H1 (cell line): ENCODE data around the gene IQCN. TPM values are rescaled to one million over a fixed set of nuclear protein-coding genes. Genes with fewer than 3 reads are reported as not detected.

Experiments used
- CTCF ChIA-PET: fragments of 300-600 bp; sonication (Branson Sonifier 250); formaldehyde crosslinking; loops from one replicate; lab custom pipeline; 2021; ENCODE audit not compliant: partially characterized antibody; lab: Charles Lee
- POLR2A ChIA-PET: fragments of 300-600 bp; sonication (Branson Sonifier 250); formaldehyde crosslinking; loops from one replicate; lab custom pipeline; 2021; ENCODE audit warnings: inconsistent platforms; ENCODE audit not compliant: partially characterized antibody; lab: Charles Lee
- DNase-seq, 2 experiments: peaks; one replicate each; pipeline versions ENCODE4 v3.0.0 to v3.0.0-alpha.2; 2010 to 2022; ENCODE audit warnings: low spot score in 2 of 2, low read depth in 1 of 2, mixed read lengths in 1 of 2
- FAIRE-seq: peaks from 2 replicates; lab custom pipeline; 2011; peaks lifted over from hg19 to GRCh38; lab: Jason Lieb, UNC
- H2AFZ ChIP-seq: 2 replicates; pipeline ENCODE4 v1.8.1; 2012; ENCODE audit warnings: low read length, inconsistent platforms
- H2AK5ac ChIP-seq: 2 replicates; pipeline ENCODE4 v1.6.1; 2013; ENCODE audit warnings: low read depth, low read length
- H2BK120ac ChIP-seq: replicated peaks from 2 replicates; pipeline ENCODE3; 2013; ENCODE audit warnings: low read depth, low read length, inconsistent platforms
- H2BK12ac ChIP-seq: 2 replicates; pipeline ENCODE4 v1.6.1; 2013; ENCODE audit warnings: low read depth, low read length
- H2BK15ac ChIP-seq: 2 replicates; pipeline ENCODE4 v1.6.1; 2013; ENCODE audit warnings: low read length
- H2BK20ac ChIP-seq: 2 replicates; pipeline ENCODE4 v1.6.1; 2013; ENCODE audit warnings: low read length
- H2BK5ac ChIP-seq: 2 replicates; pipeline ENCODE4 v1.6.1; 2013; ENCODE audit warnings: low read depth, low read length
- H3K14ac ChIP-seq: 2 replicates; pipeline ENCODE4 v1.6.1; 2013; ENCODE audit warnings: inconsistent platforms; ENCODE audit not compliant: insufficient read length
- H3K18ac ChIP-seq: 2 replicates; pipeline ENCODE4 v1.6.1; 2013; ENCODE audit warnings: low read length; ENCODE audit errors: extremely low read depth
- H3K23ac ChIP-seq: 2 replicates; pipeline ENCODE4 v1.6.1; 2013; ENCODE audit warnings: inconsistent platforms; ENCODE audit not compliant: insufficient read length
- H3K23me2 ChIP-seq: 2 replicates; pipeline ENCODE4 v1.6.1; 2013; ENCODE audit warnings: low read depth, low read length
- H3K27ac ChIP-seq: 2 replicates; pipeline ENCODE4 v1.6.1; 2011; ENCODE audit warnings: low read depth, low read length, inconsistent platforms
- H3K27me3 ChIP-seq, 4 experiments: replicated peaks in 1 of 4; 1 replicate in 1 of 4; 2 replicates in 3 of 4; pipeline versions ENCODE4 v1.6.1 to v1.8.1; 2011 to 2013; ENCODE audit warnings: low read length in 3 of 4, mild to moderate bottlenecking in 3 of 4, inconsistent platforms in 2 of 4, mixed read lengths in 2 of 4, moderate library complexity in 1 of 4; ENCODE audit not compliant: control insufficient read depth in 3 of 4, insufficient read depth in 3 of 4; ENCODE audit errors: extremely low read depth in 1 of 4
- H3K36me3 ChIP-seq, 4 experiments: 2 replicates each; pipeline versions ENCODE4 v1.6.1 to v1.8.1; 2011 to 2013; ENCODE audit warnings: mild to moderate bottlenecking in 4 of 4, low read length in 3 of 4, moderate library complexity in 2 of 4, control low read depth in 1 of 4, inconsistent platforms in 1 of 4; ENCODE audit not compliant: insufficient read depth in 4 of 4, control insufficient read depth in 2 of 4
- H3K4ac ChIP-seq: replicated peaks from 2 replicates; pipeline ENCODE3; 2013; ENCODE audit warnings: low read length, low read depth, mixed read lengths, inconsistent platforms; ENCODE audit not compliant: insufficient read length
- H3K4me1 ChIP-seq, 4 experiments: replicated peaks in 1 of 4; 1 replicate in 1 of 4; 2 replicates in 3 of 4; pipeline versions ENCODE4 v1.6.1 to v1.8.1; 2011 to 2013; ENCODE audit warnings: low read length in 3 of 4, inconsistent platforms in 2 of 4, mixed read lengths in 1 of 4; ENCODE audit not compliant: insufficient read depth in 4 of 4, control insufficient read depth in 3 of 4
- H3K4me2 ChIP-seq, 2 experiments: 2 replicates each; pipeline versions ENCODE4 v1.6.1 to v1.8.1; 2011 to 2013; ENCODE audit warnings: low read depth in 2 of 2, low read length in 2 of 2, control low read depth in 1 of 2, inconsistent platforms in 1 of 2, mild to moderate bottlenecking in 1 of 2; ENCODE audit not compliant: insufficient read depth in 1 of 2
- H3K4me3 ChIP-seq, 4 experiments: fragments of 200-600, 300-600 bp in 1 of 4; sonication (generic), shearing (Covaris generic), sonication (Bioruptor Twin) in 1 of 4; 2 replicates each; pipeline versions ENCODE4 v1.5.1 to v1.8.1; 2011 to 2016; ENCODE audit warnings: low read length in 4 of 4, low read depth in 3 of 4, control low read depth in 2 of 4, inconsistent platforms in 2 of 4, mild to moderate bottlenecking in 2 of 4, mixed read lengths in 1 of 4, moderate library complexity in 1 of 4; ENCODE audit not compliant: insufficient read depth in 2 of 4; ENCODE audit errors: extremely low read depth in 1 of 4
- H3K56ac ChIP-seq: replicated peaks from 2 replicates; pipeline ENCODE3; 2013; ENCODE audit warnings: low read depth, mild to moderate bottlenecking, mixed read lengths, low read length, inconsistent platforms; ENCODE audit not compliant: insufficient read length
- H3K79me1 ChIP-seq: 2 replicates; pipeline ENCODE4 v1.6.1; 2013; ENCODE audit warnings: low read depth, low read length, control low read depth
- H3K79me2 ChIP-seq, 2 experiments: 2 replicates each; pipeline versions ENCODE4 v1.6.1 to v1.8.1; 2012 to 2013; ENCODE audit warnings: low read length in 2 of 2, mild to moderate bottlenecking in 2 of 2, inconsistent platforms in 1 of 2; ENCODE audit not compliant: insufficient read depth in 2 of 2, control insufficient read depth in 1 of 2
- H3K9ac ChIP-seq, 4 experiments: replicated peaks in 1 of 4; 1 replicate in 1 of 4; 2 replicates in 3 of 4; pipeline versions ENCODE4 v1.6.1 to v1.8.1; 2011 to 2013; ENCODE audit warnings: low read depth in 3 of 4, low read length in 3 of 4, control low read depth in 2 of 4, mild to moderate bottlenecking in 2 of 4, moderate library complexity in 2 of 4, inconsistent platforms in 1 of 4; ENCODE audit errors: extremely low read depth in 1 of 4
- H3K9me3 ChIP-seq, 2 experiments: 2 replicates each; pipeline versions ENCODE4 v1.6.1 to v1.8.1; 2012 to 2013; ENCODE audit warnings: mild to moderate bottlenecking in 2 of 2, moderate library complexity in 2 of 2, control low read depth in 1 of 2, inconsistent platforms in 1 of 2, low read depth in 1 of 2, low read length in 1 of 2, mixed read lengths in 1 of 2; ENCODE audit not compliant: insufficient read depth in 2 of 2
- H4K20me1 ChIP-seq, 2 experiments: replicated peaks in 1 of 2; 2 replicates each; pipeline versions ENCODE3 to v1.8.1; 2011 to 2013; ENCODE audit warnings: inconsistent platforms in 2 of 2, low read length in 2 of 2, mild to moderate bottlenecking in 1 of 2; ENCODE audit not compliant: insufficient read depth in 2 of 2, control insufficient read depth in 1 of 2
- H4K5ac ChIP-seq: 2 replicates; pipeline ENCODE4 v1.6.1; 2013; ENCODE audit warnings: low read length, low read depth, mixed read lengths, inconsistent platforms; ENCODE audit not compliant: insufficient read length
- H4K8ac ChIP-seq: 2 replicates; pipeline ENCODE4 v1.8.0; 2013; ENCODE audit warnings: mild to moderate bottlenecking, moderate library complexity, low read length, inconsistent platforms; ENCODE audit not compliant: insufficient read depth; ENCODE audit errors: extremely low read depth
- H4K91ac ChIP-seq: replicated peaks from 2 replicates; pipeline ENCODE3; 2013; ENCODE audit warnings: low read length, mixed read lengths, inconsistent platforms; ENCODE audit not compliant: insufficient read length
- BACH1 ChIP-seq: IDR thresholded peaks from 2 replicates; pipeline ENCODE4 v1.6.1; 2012; ENCODE audit warnings: low read length, improper control_type of control experiment
- CHD1 ChIP-seq: IDR thresholded peaks from 2 replicates; pipeline ENCODE4 v1.6.1; 2012; ENCODE audit warnings: low read depth, low read length, improper control_type of control experiment
- HDAC6 ChIP-seq: IDR thresholded peaks from one replicate; pipeline ENCODE4 v1.7.1; 2012; ENCODE audit warnings: low read depth, mild to moderate bottlenecking, inconsistent platforms, low read length, moderate library complexity
- JUN ChIP-seq: IDR thresholded peaks from 2 replicates; pipeline ENCODE4 v1.6.1; 2011; ENCODE audit warnings: low read depth, mild to moderate bottlenecking, improper control_type of control experiment, low read length
- NANOG ChIP-seq: IDR thresholded peaks from 2 replicates; pipeline ENCODE4 v1.6.1; 2011; ENCODE audit warnings: low read length, low read depth, mild to moderate bottlenecking, inconsistent platforms; ENCODE audit not compliant: insufficient read depth, poor library complexity, severe bottlenecking
- SIRT6 ChIP-seq: IDR thresholded peaks from one replicate; pipeline ENCODE4 v1.7.1; 2012; ENCODE audit warnings: low read length, inconsistent platforms
- SIX5 ChIP-seq: IDR thresholded peaks from 2 replicates; pipeline ENCODE4 v1.6.1; 2011; ENCODE audit warnings: mild to moderate bottlenecking, low read depth, low read length
- SP2 ChIP-seq: IDR thresholded peaks from 2 replicates; pipeline ENCODE4 v1.6.1; 2012; ENCODE audit warnings: mild to moderate bottlenecking, low read length, inconsistent platforms
- TAF7 ChIP-seq: optimal IDR thresholded peaks from 2 replicates; pipeline ENCODE3; 2011; ENCODE audit warnings: low read depth, mild to moderate bottlenecking, inconsistent platforms, low read length, moderate library complexity, borderline replicate concordance
- TCF12 ChIP-seq: IDR thresholded peaks from 2 replicates; pipeline ENCODE4 v1.6.1; 2011; ENCODE audit warnings: low read depth, mild to moderate bottlenecking, low read length
- WGBS, 2 experiments: shearing (Covaris generic) in 1 of 2; methylation state at CpG; one replicate each; pipeline versions ENCODE4 v1.1.6 to v1.1.7; 2013 to 2015; ENCODE audit warnings: low lambda C conversion rate in 2 of 2, mixed read lengths in 2 of 2, inconsistent platforms in 1 of 2, low coverage in 1 of 2, missing lambda C conversion rate in 1 of 2; ENCODE audit not compliant: insufficient replicate concordance in 2 of 2, insufficient coverage in 1 of 2, insufficient read length in 1 of 2; ENCODE audit errors: extremely low coverage in 1 of 2, missing lambda C conversion rate in 1 of 2; 5-methylcytosine and 5-hydroxymethylcytosine counted together
- polyA plus RNA-seq, 7 experiments: library from polyadenylated mRNA; depleted of rRNA in 3 of 7; stranded (reverse) in 5 of 7; unstranded in 2 of 7; fragments of >200 nt in 5 of 7; fragments of 200-250 nt in 2 of 7; gene quantifications; 1 replicate in 5 of 7; 2 replicates in 1 of 7; 4 replicates in 1 of 7; pipeline versions ENCODE4 v1.2.1 to v1.2.3, GENCODE V29; 2011 to 2013; ENCODE audit warnings: missing spikeins in 2 of 7, mixed read lengths in 2 of 7
- total RNA-seq: library from RNA; stranded (reverse); fragmentation: NEBNext Ultra II Directional; extraction: Animal tissue kit (Norgen Biotek cat#: 25700); gene quantifications from 2 replicates; pipeline ENCODE4 v1.2.1, GENCODE V29; 2021
- TF ChIP-seq, protein P1 (sequence below), 3 experiments: IDR thresholded peaks; 1 replicate in 2 of 3; 2 replicates in 1 of 3; pipeline versions ENCODE4 v1.5.1 to v1.6.1; 2011; ENCODE audit warnings: low read length in 3 of 3, mild to moderate bottlenecking in 3 of 3, inconsistent platforms in 2 of 3, low read depth in 1 of 3, moderate library complexity in 1 of 3; ENCODE audit not compliant: insufficient read depth in 1 of 3; ENCODE audit errors: control extremely low read depth in 1 of 3
- TF ChIP-seq, protein P2 (sequence below): IDR thresholded peaks from 2 replicates; pipeline ENCODE4 v1.6.1; 2011; ENCODE audit warnings: low read depth, mild to moderate bottlenecking, low read length; ENCODE audit not compliant: insufficient read depth

Gene IQCN
- total and polyA plus RNA-seq, 2 of the 8 experiments (the other 6 are each of a cell fraction or from before 2014, with no cell fraction given) = 0.36 to 1.0 TPM

DNA sequence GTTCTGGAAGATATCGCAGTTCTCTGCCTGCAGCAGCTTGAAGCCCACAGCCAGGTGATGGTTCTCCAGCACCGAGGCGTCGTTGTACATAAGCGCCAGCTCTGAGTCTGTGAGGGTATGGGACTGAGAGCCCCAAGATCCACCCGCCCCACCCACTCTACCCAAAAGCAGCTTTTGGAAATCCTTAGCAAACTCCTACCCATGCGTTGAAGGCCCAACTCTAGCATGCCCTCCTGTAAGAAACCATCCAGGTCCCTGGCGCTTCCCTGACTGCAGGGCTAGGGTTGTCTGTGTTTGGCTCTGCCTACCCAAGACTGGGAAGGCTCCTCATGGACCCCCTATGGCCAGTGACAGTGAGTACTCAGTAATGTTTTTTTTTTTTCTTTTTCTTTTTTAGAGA is 57.5 kb downstream of the IQCN start:
- no peaks in the 10 kb centered on the region for H3K36me3 ChIP-seq
- H3K4me1 ChIP-seq = peaks cover 0 to 6% (median 6%) of the 10 kb centered on the region in 4 experiments; a peak in 5 of 7 replicates
- no peak overlapping the region for H2BK120ac ChIP-seq
- no peak for FAIRE-seq
- H3K27ac ChIP-seq = no peak overlapping the region
- no peak for DNase-seq
- no peak overlapping the region for H3K56ac ChIP-seq
- no peak overlapping the region for H2BK20ac ChIP-seq
- H2AFZ ChIP-seq = no peak overlapping the region
- no peak overlapping the region for H3K23ac ChIP-seq
- ChIA-PET POLR2A (interaction anchor here (0.6 kb wide), 1 partner anchor 536 kb away, joined by 4 read pairs; no protein-coding TSS in a partner anchor), CTCF (interaction anchor here (1.1 to 8.3 kb wide), 5 partner anchors 8 to 95 kb away, joined by 3 to 67 read pairs (median 6); no protein-coding TSS in a partner anchor)
- 94% methylated on average over 8 of the region's 8 CpGs; no CpG with 5 or more reads in 1 of the 2 experiments for WGBS, 2 experiments
- no peaks in the 10 kb centered on the region for H3K9me3 ChIP-seq
- H3K14ac ChIP-seq = no peak overlapping the region
- H2BK15ac ChIP-seq = no peak overlapping the region
- no peak overlapping the region for H4K8ac ChIP-seq
- H3K79me1 ChIP-seq = no peaks in the 10 kb centered on the region
- no peak overlapping the region for H3K4me3 ChIP-seq
- no peak overlapping the region for H3K4ac ChIP-seq
- H2BK12ac ChIP-seq = no peak overlapping the region
- no peaks in the 10 kb centered on the region; the same call in 1 of the 2 replicates for H3K23me2 ChIP-seq
- H4K5ac ChIP-seq = no peak overlapping the region
- no peak overlapping the region for H3K18ac ChIP-seq
- no peaks in the 10 kb centered on the region for H4K20me1 ChIP-seq
- H2BK5ac ChIP-seq = no peak overlapping the region
- no peak overlapping the region for H3K4me2 ChIP-seq
- H3K27me3 ChIP-seq = no peaks in the 10 kb centered on the region
- H2AK5ac ChIP-seq = no peak overlapping the region
- no peak overlapping the region for H4K91ac ChIP-seq
- no peaks in the 10 kb centered on the region for H3K79me2 ChIP-seq
- no peak overlapping the region for H3K9ac ChIP-seq
- no peak for TF ChIP-seq SIX5
- TF ChIP-seq CHD1 = no peak
- TF ChIP-seq, protein P1, sequence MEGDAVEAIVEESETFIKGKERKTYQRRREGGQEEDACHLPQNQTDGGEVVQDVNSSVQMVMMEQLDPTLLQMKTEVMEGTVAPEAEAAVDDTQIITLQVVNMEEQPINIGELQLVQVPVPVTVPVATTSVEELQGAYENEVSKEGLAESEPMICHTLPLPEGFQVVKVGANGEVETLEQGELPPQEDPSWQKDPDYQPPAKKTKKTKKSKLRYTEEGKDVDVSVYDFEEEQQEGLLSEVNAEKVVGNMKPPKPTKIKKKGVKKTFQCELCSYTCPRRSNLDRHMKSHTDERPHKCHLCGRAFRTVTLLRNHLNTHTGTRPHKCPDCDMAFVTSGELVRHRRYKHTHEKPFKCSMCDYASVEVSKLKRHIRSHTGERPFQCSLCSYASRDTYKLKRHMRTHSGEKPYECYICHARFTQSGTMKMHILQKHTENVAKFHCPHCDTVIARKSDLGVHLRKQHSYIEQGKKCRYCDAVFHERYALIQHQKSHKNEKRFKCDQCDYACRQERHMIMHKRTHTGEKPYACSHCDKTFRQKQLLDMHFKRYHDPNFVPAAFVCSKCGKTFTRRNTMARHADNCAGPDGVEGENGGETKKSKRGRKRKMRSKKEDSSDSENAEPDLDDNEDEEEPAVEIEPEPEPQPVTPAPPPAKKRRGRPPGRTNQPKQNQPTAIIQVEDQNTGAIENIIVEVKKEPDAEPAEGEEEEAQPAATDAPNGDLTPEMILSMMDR (IDR thresholded peaks at IDR 0.05; ENCODE audit: control extremely low read depth in 1 of 3, insufficient read depth in 1 of 3, low read depth in 1 of 3, low read length in 3 of 3) = no peak
- no peak for TF ChIP-seq SP2
- TF ChIP-seq TAF7 = no peak
- no peak for TF ChIP-seq SIRT6
- no peak for TF ChIP-seq JUN
- no peak for TF ChIP-seq TCF12
- no peak for TF ChIP-seq BACH1
- TF ChIP-seq, protein P2, sequence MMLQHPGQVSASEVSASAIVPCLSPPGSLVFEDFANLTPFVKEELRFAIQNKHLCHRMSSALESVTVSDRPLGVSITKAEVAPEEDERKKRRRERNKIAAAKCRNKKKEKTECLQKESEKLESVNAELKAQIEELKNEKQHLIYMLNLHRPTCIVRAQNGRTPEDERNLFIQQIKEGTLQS = no peak
- TF ChIP-seq NANOG = no peak
- no peak for TF ChIP-seq HDAC6
